Loucy (cell line): ENCODE measurements around the gene PLA2G4F.

Experiments
- H2AFZ ChIP-seq: fragments of 200-600 bp; sonication (generic); 2 replicates; pipeline ENCODE4 v1.6.0; 2016; ENCODE audit warnings: antibody characterized with exemption, mild to moderate bottlenecking, low read length, moderate library complexity
- H3F3A ChIP-seq: fragments of 200-600 bp; 2 replicates; pipeline ENCODE4 v1.6.0; 2016; ENCODE audit warnings: antibody characterized with exemption, low read depth, mild to moderate bottlenecking
- H3K27me3 ChIP-seq: fragments of 200-600 bp; sonication (generic); 2 replicates; pipeline ENCODE4 v1.6.1; 2014; ENCODE audit warnings: low read length, mild to moderate bottlenecking; ENCODE audit not compliant: insufficient read depth, poor library complexity, severe bottlenecking
- H3K36me3 ChIP-seq: fragments of 200-600 bp; sonication (generic); 2 replicates; pipeline ENCODE4 v1.6.1; 2016; ENCODE audit warnings: low read length; ENCODE audit not compliant: insufficient read depth
- H3K4me1 ChIP-seq: fragments of 200-600 bp; sonication (generic); 2 replicates; pipeline ENCODE4 v1.5.1; 2014; ENCODE audit warnings: low read length, mild to moderate bottlenecking; ENCODE audit not compliant: insufficient read depth, poor library complexity, severe bottlenecking
- H3K4me2 ChIP-seq: fragments of 200-600 bp; sonication (generic); 2 replicates; pipeline ENCODE4 v1.6.0; 2014; ENCODE audit warnings: antibody characterized with exemption, low read length, low read depth, mild to moderate bottlenecking; ENCODE audit not compliant: poor library complexity, severe bottlenecking
- H3K4me3 ChIP-seq: fragments of 200-600 bp; sonication (generic); 2 replicates; pipeline ENCODE4 v1.5.1; 2014; ENCODE audit warnings: low read length, mild to moderate bottlenecking, mixed read lengths; ENCODE audit not compliant: poor library complexity, severe bottlenecking
- H3K79me2 ChIP-seq: fragments of 200-600 bp; sonication (generic); 2 replicates; pipeline ENCODE4 v1.6.1; 2014; ENCODE audit warnings: low read length; ENCODE audit not compliant: insufficient read depth
- H3K9ac ChIP-seq: fragments of 200-600 bp; sonication (generic); 2 replicates; pipeline ENCODE4 v1.6.0; 2014; ENCODE audit warnings: mild to moderate bottlenecking, low read depth, low read length, moderate library complexity; ENCODE audit not compliant: poor library complexity, severe bottlenecking
- H3K9me2 ChIP-seq: fragments of 200-600 bp; sonication (generic); replicated peaks from 2 replicates; pipeline ENCODE4 v1.6.1; 2016; ENCODE audit warnings: low read depth, low read length, mixed read lengths
- H3K9me3 ChIP-seq: fragments of 200-600 bp; sonication (generic); 2 replicates; pipeline ENCODE4 v1.6.1; 2014; ENCODE audit warnings: mild to moderate bottlenecking, antibody characterized with exemption, low read length, low read depth; ENCODE audit not compliant: insufficient read depth
- H4K20me1 ChIP-seq: fragments of 200-600 bp; sonication (generic); 2 replicates; pipeline ENCODE4 v1.6.0; 2014; ENCODE audit warnings: antibody characterized with exemption, low read length, mild to moderate bottlenecking; ENCODE audit not compliant: insufficient read depth, poor library complexity, severe bottlenecking
- CTCF ChIP-seq: fragments of 200-600 bp; sonication (generic); conservative IDR thresholded peaks from 2 replicates; pipeline ENCODE4 v1.5.1; 2014; ENCODE audit warnings: mild to moderate bottlenecking, antibody characterized with exemption, low read length
- EZH2phosphoT487 ChIP-seq: fragments of 200-600 bp; IDR thresholded peaks from 2 replicates; pipeline ENCODE4 v1.6.1; 2018; ENCODE audit warnings: antibody characterized with exemption, mild to moderate bottlenecking, moderate library complexity, borderline replicate concordance

Gene PLA2G4F

DNA sequence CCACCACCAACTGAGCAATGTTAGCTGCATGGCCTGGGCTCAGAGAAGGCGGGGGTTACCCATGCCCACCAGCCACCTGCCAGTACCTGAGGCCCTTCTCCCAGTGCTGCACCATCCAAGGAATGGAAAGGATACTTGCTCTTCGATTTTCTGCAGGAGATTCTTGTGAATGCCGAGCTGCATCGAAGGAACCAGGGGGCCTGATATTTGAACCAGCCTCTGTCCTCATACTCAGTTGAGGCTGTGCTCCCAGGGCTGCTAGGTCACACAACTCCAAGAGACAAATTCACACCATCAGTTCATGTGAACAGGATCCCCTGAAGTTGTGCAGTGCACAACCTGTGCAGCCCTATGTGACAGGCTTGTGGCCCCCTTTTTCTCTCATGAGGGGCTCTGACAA, 18.0 kb downstream of the PLA2G4F start:
- no peaks in the 10 kb centered on the region for H3K27me3 ChIP-seq
- no peaks in the 10 kb centered on the region for H3K9me3 ChIP-seq
- no peak for TF ChIP-seq CTCF
- no peak for TF ChIP-seq EZH2phosphoT487
- no peaks in the 10 kb centered on the region for H3F3A ChIP-seq
- no peak overlapping the region for H2AFZ ChIP-seq
- no peaks in the 10 kb centered on the region for H3K79me2 ChIP-seq
- no peaks in the 10 kb centered on the region for H3K9me2 ChIP-seq
- no peaks in the 10 kb centered on the region for H3K4me1 ChIP-seq
- H3K4me2 ChIP-seq: no peak overlapping the region
- H4K20me1 ChIP-seq: no peaks in the 10 kb centered on the region
- no peak overlapping the region for H3K4me3 ChIP-seq
- no peaks in the 10 kb centered on the region for H3K36me3 ChIP-seq
- H3K9ac ChIP-seq: no peak overlapping the region

- Histone ChIP-seq H3K27me3 (no peaks in the 10 kb centered on the region), H3K9me2 (no peaks in the 10 kb centered on the region), H3K4me1 (no peaks in the 10 kb centered on the region), H3K4me3 (no peak overlapping the region), H3F3A (no peaks in the 10 kb centered on the region), H3K9me3 (no peaks in the 10 kb centered on the region), H3K4me2 (no peak overlapping the region), H3K9ac (no peak overlapping the region), H2AFZ (0 out of 2 replicates have a peak overlapping the region, but pooled peaks have one; percentile 16), H3K36me3 (no peaks in the 10 kb centered on the region), H3K79me2 (no peaks in the 10 kb centered on the region), H4K20me1 (no peaks in the 10 kb centered on the region)
- TF ChIP-seq CTCF (peak; percentile 77), EZH2phosphoT487 (no peak)
These were observed 18.8 kb downstream of the PLA2G4F start for GRCh38 chr15:42137461-42138261.

DNA sequence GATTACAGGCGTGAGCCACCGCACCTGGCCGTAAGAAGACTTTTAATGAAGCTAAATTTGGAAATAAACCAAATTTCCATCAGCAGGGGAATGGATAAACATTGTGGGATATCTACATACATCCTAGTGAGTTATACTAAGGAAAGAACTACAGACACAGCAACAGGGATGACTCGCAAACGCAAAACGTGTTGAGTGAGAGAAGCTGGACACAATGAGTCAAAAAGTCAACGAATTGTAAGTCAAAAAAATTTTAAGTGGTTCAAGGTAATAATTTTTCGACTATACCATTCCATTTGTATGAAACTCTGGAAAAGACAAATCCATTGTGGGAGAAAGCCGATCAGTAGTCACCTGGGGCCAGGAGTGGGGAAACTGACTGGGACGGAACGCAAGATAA, 19.9 kb downstream of the PLA2G4F start:
- no peaks in the 10 kb centered on the region for H3K79me2 ChIP-seq
- H3K9me2 ChIP-seq: no peaks in the 10 kb centered on the region
- H2AFZ ChIP-seq: no peak overlapping the region
- TF ChIP-seq CTCF (no peak), EZH2phosphoT487 (no peak)
- H4K20me1 ChIP-seq: no peaks in the 10 kb centered on the region
- H3K4me3 ChIP-seq: no peak overlapping the region
- H3K27me3 ChIP-seq: no peaks in the 10 kb centered on the region
- H3K9me3 ChIP-seq: no peaks in the 10 kb centered on the region
- H3K4me1 ChIP-seq: no peaks in the 10 kb centered on the region
- no peaks in the 10 kb centered on the region for H3K36me3 ChIP-seq
- no peaks in the 10 kb centered on the region for H3F3A ChIP-seq
- H3K4me2 ChIP-seq: no peak overlapping the region
- no peak overlapping the region for H3K9ac ChIP-seq
